Activated naive CD8-positive, alpha-beta T cell treated with anti-CD3 and anti-CD28 coated beads, Interleukin-2, amount 10 ng/mL, durations not matched to agents 7 days and 5 days (primary cell): ENCODE results near the gene WNT4. TPM values are rescaled to one million over a fixed set of nuclear protein-coding genes. Genes with fewer than 3 reads are reported as not detected.

ENCODE experiments used
- ATAC-seq: fragments of 150-1000 bp; cut with Tn5 transposase; one replicate; pipeline ENCODE4 v1.10.0; 2021; ENCODE audit warnings: low read depth, moderate library complexity
- POLR2A ChIA-PET: fragments of 350-600 bp; sonication (Branson Sonifier 250); formaldehyde crosslinking; loops from one replicate; lab custom pipeline; 2021; ENCODE audit warnings: antibody characterized with exemption; lab: Charles Lee
- DNase-seq: peaks from one replicate; pipeline ENCODE4 v3.0.0; 2021
- H3K27ac Mint-ChIP-seq: one replicate; pipeline ENCODE4 v1.8.0; 2022; ENCODE audit warnings: mild to moderate bottlenecking, mixed read lengths
- H3K27me3 Mint-ChIP-seq: one replicate; pipeline ENCODE4 v1.8.0; 2022; ENCODE audit warnings: mild to moderate bottlenecking, moderate library complexity, mixed read lengths
- H3K36me3 Mint-ChIP-seq: one replicate; pipeline ENCODE4 v1.8.0; 2021; ENCODE audit warnings: mild to moderate bottlenecking, mixed read lengths
- H3K4me1 Mint-ChIP-seq: one replicate; pipeline ENCODE4 v1.8.0; 2021; ENCODE audit warnings: mixed read lengths
- H3K4me3 Mint-ChIP-seq: one replicate; pipeline ENCODE4 v1.8.0; 2022; ENCODE audit warnings: mild to moderate bottlenecking, moderate library complexity, mixed read lengths
- H3K9me3 Mint-ChIP-seq: one replicate; pipeline ENCODE4 v1.8.0; 2021; ENCODE audit warnings: mixed read lengths
- total RNA-seq, 2 experiments: library from RNA; stranded (reverse); gene quantifications; one replicate each; pipeline ENCODE4 v1.2.3, GENCODE V29; 2021

WNT4 gene
- total RNA-seq, 2 experiments from 2014 or later = not detected

- POLR2A ChIA-PET = no interaction called here
- Mint-ChIP-seq H3K27me3 (peaks cover 12% of the 10 kb centered on the region), H3K4me3 (no peak overlapping the region), H3K36me3 (no peaks in the 10 kb centered on the region), H3K4me1 (peaks cover 2% of the 10 kb centered on the region), H3K9me3 (no peaks in the 10 kb centered on the region), H3K27ac (no peak overlapping the region)
- DNase-seq (no peak), ATAC-seq (no peak)
Observed at GRCh38 chr1:22174446-22175220, 31.7 kb upstream of the WNT4 start.

DNA sequence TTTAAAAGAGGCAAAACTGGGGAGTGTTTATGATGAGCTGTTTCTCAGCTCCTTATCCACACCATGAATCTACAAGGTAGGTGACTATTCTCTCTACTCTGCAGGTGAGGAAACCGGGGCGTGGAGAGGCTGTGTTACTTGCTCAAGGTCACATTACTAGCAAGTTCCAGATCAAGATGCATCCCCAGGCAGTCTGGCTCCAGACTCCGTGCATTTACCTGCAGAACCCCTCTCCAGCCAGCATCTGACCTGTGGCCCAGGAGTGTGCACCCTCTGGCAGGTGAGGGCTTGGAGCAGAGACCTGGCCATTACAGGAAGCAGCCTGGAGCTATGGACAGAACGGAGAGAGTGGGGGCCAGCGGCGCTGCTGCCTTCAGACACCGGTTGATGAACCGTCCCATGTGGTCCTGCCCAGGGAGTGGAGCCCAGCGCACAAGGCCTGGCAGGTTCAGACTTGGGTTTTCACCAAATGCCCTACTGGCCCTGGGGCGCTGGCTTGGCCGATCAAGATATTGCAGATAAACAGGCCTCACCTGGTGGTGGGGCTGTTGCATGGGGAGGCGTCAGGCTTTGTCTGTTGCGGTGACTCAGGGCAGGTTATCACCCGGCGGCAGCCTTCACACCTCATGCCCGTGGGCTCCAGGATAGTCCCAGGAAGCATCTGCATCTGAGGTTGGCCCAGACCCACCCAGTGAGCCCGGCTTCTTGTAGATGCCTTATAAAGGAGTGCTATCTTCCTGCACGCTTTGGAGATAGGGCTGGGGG is 29.2 kb upstream of the WNT4 start:
- DNase-seq (no peak), ATAC-seq (no peak)
- no peak overlapping the region for H3K27ac Mint-ChIP-seq
- POLR2A ChIA-PET = no interaction called here
- no peak overlapping the region for H3K4me3 Mint-ChIP-seq
- H3K4me1 Mint-ChIP-seq = peaks cover 4% of the 10 kb centered on the region
- no peaks in the 10 kb centered on the region for H3K36me3 Mint-ChIP-seq
- peaks cover 10% of the 10 kb centered on the region for H3K27me3 Mint-ChIP-seq
- no peaks in the 10 kb centered on the region for H3K9me3 Mint-ChIP-seq

DNA sequence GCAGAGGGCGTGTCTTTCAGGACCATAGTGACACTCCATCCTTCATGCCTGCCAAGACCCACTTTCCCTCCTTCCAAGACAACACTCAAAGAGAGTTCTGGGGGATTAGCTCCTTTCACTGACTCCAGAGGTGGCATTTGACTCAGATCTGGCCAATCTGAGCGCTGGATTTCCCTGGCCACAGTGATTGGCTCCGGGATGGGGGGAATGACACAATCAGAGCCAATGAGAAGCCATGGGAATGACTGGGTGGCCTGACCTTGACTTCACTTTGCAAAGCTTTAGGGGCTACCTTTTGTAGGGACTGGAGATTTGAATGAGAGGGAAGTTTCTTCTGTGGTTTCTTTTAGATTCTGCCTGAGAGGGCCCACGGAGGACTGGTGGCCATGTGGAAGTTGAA is 26.9 kb upstream of the WNT4 start:
- Mint-ChIP-seq H3K4me3 (no peak overlapping the region), H3K9me3 (no peaks in the 10 kb centered on the region), H3K27ac (no peak overlapping the region), H3K27me3 (peaks cover 9% of the 10 kb centered on the region), H3K36me3 (no peaks in the 10 kb centered on the region), H3K4me1 (peaks cover 2% of the 10 kb centered on the region)
- POLR2A ChIA-PET = no interaction called here
- ATAC-seq (no peak), DNase-seq (no peak)

DNA sequence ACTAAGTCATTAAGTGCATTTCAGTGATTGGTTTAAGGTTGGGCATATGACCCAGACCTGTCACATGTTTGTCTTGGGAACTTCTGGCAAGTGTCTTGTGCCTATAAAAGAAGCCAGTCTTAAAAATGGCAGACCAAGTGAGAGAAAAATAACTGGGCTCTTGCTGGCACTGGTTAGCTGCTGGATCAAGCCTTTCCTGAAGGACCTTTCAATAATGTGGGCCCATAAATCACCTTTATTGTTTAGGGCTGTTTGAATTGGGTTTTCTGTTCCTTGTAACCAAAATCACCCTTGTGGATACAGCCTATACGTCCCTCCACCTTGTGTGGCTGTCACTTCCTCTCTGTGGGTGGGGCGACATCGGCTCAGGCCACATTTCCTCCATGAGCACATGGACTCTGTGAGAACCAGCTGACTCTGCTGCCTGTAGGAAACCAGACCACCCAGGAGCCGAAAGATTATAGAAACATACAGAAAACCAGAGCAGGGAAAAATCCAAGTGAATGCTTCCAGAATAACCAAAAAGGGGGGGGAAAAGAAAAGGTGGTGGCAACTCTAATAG is 25.6 kb upstream of the WNT4 start:
- ATAC-seq (peak; percentile 63), DNase-seq (no peak)
- H3K4me3 Mint-ChIP-seq = no peak overlapping the region
- POLR2A ChIA-PET = no interaction called here
- H3K9me3 Mint-ChIP-seq = no peaks in the 10 kb centered on the region
- peaks cover 12% of the 10 kb centered on the region for H3K27me3 Mint-ChIP-seq
- peaks cover 2% of the 10 kb centered on the region for H3K4me1 Mint-ChIP-seq
- H3K27ac Mint-ChIP-seq = no peak overlapping the region
- H3K36me3 Mint-ChIP-seq = no peaks in the 10 kb centered on the region

DNA sequence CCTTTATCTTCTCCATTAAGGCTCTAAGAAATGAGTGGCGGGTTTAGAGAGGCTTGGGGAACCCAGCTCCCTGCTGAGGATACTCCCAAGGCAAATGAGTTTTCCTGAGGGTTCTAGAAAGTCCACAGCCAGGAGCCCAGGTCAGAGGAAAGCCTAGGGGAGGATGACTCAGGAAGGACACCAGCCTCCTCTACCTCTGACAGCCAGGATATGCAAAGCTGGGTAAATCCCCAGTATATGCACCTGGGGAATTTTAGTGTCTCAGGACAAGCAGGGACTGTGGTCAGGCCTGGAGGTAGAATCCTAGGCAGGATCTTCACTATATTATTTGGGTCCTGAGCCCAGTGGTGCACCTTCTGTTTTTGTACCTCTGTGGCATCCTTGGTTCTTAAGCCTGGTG is 23.5 kb upstream of the WNT4 start:
- no peak for DNase-seq
- peaks cover 7% of the 10 kb centered on the region for H3K27me3 Mint-ChIP-seq
- H3K9me3 Mint-ChIP-seq = no peaks in the 10 kb centered on the region
- H3K4me1 Mint-ChIP-seq = peaks cover 2% of the 10 kb centered on the region
- no peaks in the 10 kb centered on the region for H3K36me3 Mint-ChIP-seq
- no peak for ATAC-seq
- no peak overlapping the region for H3K4me3 Mint-ChIP-seq
- H3K27ac Mint-ChIP-seq = no peak overlapping the region
- POLR2A ChIA-PET = no interaction called here

DNA sequence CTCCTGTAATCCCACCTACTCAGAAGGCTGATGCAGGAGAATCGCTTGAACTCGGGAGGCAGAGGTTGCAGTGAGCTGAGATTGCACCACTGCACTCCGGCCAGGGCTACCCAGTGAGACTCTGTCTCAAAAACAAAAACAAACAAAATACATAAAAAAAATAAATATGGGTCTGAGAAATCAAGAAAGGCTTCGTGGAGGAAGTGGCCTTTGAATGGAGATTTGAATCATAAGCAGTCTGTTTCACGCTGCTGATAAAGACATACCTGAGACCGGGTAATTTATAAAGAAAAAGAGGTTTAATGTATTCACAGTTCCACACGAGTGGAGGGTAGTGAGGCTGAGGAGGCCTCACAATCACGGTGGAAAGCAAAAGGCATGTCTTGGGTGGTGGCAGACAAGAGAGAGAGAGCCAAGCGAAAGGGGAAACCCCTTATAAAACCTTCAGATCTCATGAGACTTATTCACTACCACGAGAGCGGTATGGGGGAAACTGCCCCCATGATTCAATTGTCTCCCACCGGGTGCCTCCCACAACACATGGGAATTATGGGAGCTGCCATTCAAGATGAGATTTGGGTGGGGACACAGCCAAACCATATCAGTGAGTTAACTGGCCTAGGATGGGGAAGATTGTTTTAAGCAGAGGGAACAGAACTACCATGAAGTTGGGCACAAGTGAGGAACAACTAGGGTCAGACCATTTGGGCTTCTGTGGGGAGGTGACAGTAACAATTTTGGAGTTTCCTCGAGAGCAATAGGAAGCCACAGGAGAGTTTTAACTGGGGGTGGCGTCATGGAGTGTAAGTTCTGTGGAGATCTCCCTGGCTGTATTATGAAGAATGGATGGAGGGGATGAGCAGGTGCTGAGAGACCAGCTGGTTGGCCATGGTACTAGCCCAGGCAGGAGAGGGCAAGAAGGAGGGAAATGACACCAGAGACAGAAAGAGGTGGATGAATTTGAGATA is 22.2 kb upstream of the WNT4 start:
- H3K9me3 Mint-ChIP-seq = no peaks in the 10 kb centered on the region
- DNase-seq (no peak), ATAC-seq (no peak)
- H3K27me3 Mint-ChIP-seq = peaks cover 7% of the 10 kb centered on the region
- no peak overlapping the region for H3K4me3 Mint-ChIP-seq
- POLR2A ChIA-PET = no interaction called here
- H3K4me1 Mint-ChIP-seq = peaks cover 2% of the 10 kb centered on the region
- no peaks in the 10 kb centered on the region for H3K36me3 Mint-ChIP-seq
- no peak overlapping the region for H3K27ac Mint-ChIP-seq

GRCh38 chr1:22163564-22163963 is 20.7 kb upstream of the WNT4 start:
- H3K36me3 Mint-ChIP-seq = no peaks in the 10 kb centered on the region
- H3K9me3 Mint-ChIP-seq = no peaks in the 10 kb centered on the region
- no peak overlapping the region for H3K4me3 Mint-ChIP-seq
- ATAC-seq = no peak
- no peaks in the 10 kb centered on the region for H3K4me1 Mint-ChIP-seq
- POLR2A ChIA-PET = no interaction called here
- H3K27me3 Mint-ChIP-seq = peaks cover 7% of the 10 kb centered on the region
- H3K27ac Mint-ChIP-seq = no peak overlapping the region
- DNase-seq = no peak

DNA sequence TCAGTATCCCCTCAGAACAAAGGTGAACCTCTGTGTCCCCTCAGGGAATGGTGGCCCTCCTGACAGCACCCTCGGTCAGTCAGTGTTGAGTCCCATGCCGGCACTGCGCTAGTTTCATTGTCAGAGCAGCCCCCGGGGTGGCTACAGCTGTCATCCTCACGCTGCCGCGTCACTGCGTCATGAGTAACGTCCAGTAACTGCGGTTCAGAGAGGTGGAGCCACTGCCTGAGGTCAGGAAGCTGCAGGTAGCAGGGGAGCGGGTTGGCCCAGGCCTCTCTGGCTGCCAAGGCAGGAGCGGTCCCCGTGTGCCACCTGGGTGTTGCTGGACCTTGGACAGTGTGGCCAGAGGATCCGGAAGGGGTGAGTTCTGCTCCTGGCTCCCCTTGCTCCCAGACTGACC is 20.2 kb upstream of the WNT4 start:
- POLR2A ChIA-PET = no interaction called here
- H3K9me3 Mint-ChIP-seq = no peaks in the 10 kb centered on the region
- peaks cover 7% of the 10 kb centered on the region for H3K27me3 Mint-ChIP-seq
- DNase-seq = no peak
- no peak overlapping the region for H3K4me3 Mint-ChIP-seq
- no peaks in the 10 kb centered on the region for H3K36me3 Mint-ChIP-seq
- H3K4me1 Mint-ChIP-seq = no peaks in the 10 kb centered on the region
- H3K27ac Mint-ChIP-seq = no peak overlapping the region
- no peak for ATAC-seq

DNA sequence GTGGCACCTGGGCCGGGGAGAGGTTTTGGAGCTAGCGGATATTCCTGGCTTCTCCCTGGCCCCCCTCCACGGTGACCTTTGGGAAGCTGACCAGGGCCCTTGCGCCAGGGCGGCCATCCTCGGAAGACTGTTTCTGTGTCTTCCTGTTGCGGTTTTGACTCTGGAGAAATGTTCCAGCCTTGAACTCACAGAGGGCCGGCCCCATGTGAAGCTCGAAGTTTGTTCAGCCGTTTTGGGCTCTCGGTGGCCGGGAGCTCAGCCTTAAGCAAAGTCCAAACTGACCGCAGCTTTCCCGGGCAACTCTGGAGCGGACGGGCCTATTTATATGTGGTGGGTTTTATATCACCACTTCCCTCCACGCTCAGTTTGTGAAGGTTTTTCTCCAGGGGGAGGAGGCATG is 17.0 kb upstream of the WNT4 start:
- Mint-ChIP-seq H3K36me3 (no peaks in the 10 kb centered on the region), H3K4me3 (no peak overlapping the region), H3K27me3 (peaks cover 3% of the 10 kb centered on the region), H3K9me3 (no peaks in the 10 kb centered on the region), H3K27ac (no peak overlapping the region), H3K4me1 (no peaks in the 10 kb centered on the region)
- ATAC-seq (no peak), DNase-seq (no peak)
- POLR2A ChIA-PET = no interaction called here

- H3K4me1 Mint-ChIP-seq = no peaks in the 10 kb centered on the region
- POLR2A ChIA-PET = no interaction called here
- no peak overlapping the region for H3K27ac Mint-ChIP-seq
- no peak overlapping the region for H3K4me3 Mint-ChIP-seq
- ATAC-seq (no peak), DNase-seq (no peak)
- H3K36me3 Mint-ChIP-seq = no peaks in the 10 kb centered on the region
- no peaks in the 10 kb centered on the region for H3K9me3 Mint-ChIP-seq
- H3K27me3 Mint-ChIP-seq = peaks cover 2% of the 10 kb centered on the region
Observed at GRCh38 chr1:22158654-22159053, 15.8 kb upstream of the WNT4 start.

- Mint-ChIP-seq H3K4me1 (peaks cover 2% of the 10 kb centered on the region), H3K9me3 (no peaks in the 10 kb centered on the region), H3K27ac (no peak overlapping the region), H3K36me3 (no peaks in the 10 kb centered on the region), H3K27me3 (peaks cover 8% of the 10 kb centered on the region), H3K4me3 (no peak overlapping the region)
- DNase-seq = no peak
- POLR2A ChIA-PET = no interaction called here
- no peak for ATAC-seq
Observed at GRCh38 chr1:22157359-22157966, 14.6 kb upstream of the WNT4 start.

DNA sequence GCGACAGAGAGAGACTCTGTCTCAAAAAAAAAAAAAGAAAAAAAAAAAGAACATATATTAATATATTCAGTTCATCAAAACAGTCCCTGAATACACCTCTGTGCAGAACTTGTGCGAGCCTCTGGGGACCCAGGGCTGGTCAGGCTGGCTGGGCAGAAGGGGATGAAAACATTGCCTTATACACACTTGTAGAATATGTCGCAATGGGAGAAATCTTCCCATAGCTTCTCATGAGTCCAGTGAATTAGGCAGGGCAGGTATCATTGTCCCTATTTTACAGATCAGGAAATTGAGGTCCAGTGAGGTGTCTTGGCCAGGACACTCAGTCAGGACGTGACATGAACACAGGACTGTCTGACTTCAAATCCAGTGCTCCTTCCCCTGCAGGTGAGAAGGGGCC is 12.6 kb upstream of the WNT4 start:
- POLR2A ChIA-PET = no interaction called here
- H3K4me1 Mint-ChIP-seq = peaks cover 2% of the 10 kb centered on the region
- no peaks in the 10 kb centered on the region for H3K36me3 Mint-ChIP-seq
- DNase-seq = no peak
- H3K4me3 Mint-ChIP-seq = no peak overlapping the region
- ATAC-seq = no peak
- H3K27ac Mint-ChIP-seq = no peak overlapping the region
- H3K9me3 Mint-ChIP-seq = no peaks in the 10 kb centered on the region
- H3K27me3 Mint-ChIP-seq = peaks cover 16% of the 10 kb centered on the region

DNA sequence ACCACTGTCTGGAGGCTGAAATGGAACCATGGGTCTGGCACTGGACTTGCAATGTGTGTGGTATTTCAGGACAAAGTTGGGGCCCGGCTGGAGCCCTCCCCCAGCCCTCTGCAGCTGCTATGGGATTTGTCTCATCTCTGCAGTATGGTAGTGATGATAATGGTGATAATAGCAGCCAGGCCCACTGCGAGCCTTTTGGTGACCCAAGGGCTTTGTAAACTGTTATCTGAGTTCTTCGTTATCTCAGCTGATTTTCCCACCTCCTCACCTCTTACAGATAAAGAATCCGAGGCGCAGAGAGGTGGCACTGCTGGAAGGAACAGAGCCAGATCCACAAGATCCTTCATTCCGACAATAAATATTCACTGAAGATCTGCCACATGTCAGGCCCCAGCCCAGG is 11.7 kb upstream of the WNT4 start:
- Mint-ChIP-seq H3K36me3 (no peaks in the 10 kb centered on the region), H3K27ac (no peak overlapping the region), H3K27me3 (peaks cover 16% of the 10 kb centered on the region), H3K4me1 (peaks cover 2% of the 10 kb centered on the region), H3K4me3 (no peak overlapping the region), H3K9me3 (no peaks in the 10 kb centered on the region)
- POLR2A ChIA-PET = no interaction called here
- DNase-seq = no peak
- no peak for ATAC-seq
